ENCODE results near the gene ZMIZ1.
A peak's percentile ranks its signal among the peaks of the same experiment; 100 is the strongest.

Gene ZMIZ1

DNA sequence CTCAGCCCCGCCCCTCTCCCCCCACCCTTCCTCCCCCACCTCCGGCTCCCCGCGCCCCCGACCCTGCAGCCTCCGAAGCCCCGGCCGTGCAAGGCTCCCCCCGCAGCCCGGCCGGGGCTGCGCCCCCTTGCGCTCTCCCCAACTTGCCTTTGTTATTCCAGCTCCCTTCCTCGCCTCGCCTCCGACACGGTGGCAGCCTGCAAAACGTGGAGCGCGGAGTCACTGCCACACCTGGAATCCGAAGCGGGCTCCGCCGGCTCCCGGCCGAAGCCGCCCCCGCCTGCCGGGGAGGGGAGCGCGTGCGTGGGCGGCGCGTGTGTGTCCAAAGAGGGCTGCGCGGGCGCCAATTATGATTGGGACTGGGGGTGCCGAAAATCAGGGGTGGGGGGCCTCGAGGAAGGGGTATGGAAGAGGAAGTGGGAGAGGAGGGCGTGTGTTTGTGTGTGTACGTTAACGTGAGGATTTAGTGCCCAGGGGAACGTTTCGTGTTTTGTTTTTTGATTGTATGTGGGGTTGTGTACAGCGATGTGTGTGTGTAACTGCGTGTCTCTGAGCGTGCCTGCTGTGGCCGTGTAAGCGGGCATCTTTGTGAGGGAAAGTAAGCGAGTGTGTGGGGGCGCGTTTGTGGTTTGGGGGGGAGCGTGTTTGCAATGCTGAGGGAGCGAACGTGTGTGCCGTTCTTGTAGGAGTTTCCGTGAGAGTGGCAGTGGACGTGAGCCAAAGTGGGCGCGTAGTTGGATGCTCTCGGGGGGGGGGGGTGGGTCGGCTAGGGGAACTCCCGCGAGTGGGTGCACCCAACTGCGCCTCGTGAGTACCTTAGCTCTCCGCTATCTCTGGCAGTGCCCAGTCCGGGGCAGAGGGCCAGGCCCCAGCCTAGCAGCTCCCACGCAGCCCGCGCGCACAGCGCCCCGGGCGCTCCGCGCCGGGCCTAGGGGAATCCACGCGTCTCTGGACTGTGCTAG is 1.2 kb upstream of the ZMIZ1 start:
- peak; percentile 78 for DNase-seq

GRCh38 chr10:79068203-79068561 is 584 bp upstream of the ZMIZ1 start:
- no peak for DNase-seq

DNA sequence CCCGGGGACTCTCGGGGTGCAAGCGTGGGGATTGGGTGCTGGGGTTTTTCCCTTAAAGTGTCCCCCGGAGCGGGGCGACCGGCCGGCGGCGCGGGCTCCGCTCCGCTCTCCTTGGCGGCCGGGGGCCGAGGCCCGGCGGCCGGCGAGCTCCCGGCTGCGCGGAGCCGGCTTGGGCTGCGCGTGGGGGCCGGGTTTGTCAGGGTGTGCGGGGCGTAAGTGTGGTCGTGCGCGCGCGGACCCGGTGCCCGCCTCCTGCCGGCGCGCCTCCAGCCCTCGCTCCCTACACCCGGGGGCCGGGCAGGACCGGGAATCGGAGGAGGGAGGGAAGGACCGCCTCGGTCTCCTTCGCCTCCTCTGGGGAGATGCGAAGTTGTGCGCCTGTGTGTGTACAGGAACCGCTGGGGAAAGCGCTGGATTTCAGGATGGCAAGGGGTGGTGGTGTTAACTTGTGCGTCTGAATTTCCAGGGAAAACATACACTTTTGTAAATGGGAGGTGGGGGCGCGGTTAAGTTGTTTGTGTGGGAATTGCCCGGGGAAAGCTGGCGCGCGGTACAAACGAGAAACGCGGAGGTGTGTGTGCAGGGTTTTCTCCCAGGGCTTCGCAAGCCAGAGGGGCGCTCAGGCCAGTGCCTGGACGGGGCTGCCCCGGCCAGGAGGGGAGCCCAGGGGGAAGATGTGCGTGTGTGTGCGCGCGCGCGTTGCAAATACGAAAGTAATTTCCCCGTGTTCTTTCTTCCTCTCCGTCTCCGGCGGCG is 737 bp downstream of the ZMIZ1 start:
- DNase-seq = no peak

GRCh38 chr10:79070081-79070605 is 1.4 kb downstream of the ZMIZ1 start:
- DNase-seq = no peak

- no peak for DNase-seq
These were observed 2.0 kb downstream of the ZMIZ1 start for GRCh38 chr10:79070606-79071395.

DNA sequence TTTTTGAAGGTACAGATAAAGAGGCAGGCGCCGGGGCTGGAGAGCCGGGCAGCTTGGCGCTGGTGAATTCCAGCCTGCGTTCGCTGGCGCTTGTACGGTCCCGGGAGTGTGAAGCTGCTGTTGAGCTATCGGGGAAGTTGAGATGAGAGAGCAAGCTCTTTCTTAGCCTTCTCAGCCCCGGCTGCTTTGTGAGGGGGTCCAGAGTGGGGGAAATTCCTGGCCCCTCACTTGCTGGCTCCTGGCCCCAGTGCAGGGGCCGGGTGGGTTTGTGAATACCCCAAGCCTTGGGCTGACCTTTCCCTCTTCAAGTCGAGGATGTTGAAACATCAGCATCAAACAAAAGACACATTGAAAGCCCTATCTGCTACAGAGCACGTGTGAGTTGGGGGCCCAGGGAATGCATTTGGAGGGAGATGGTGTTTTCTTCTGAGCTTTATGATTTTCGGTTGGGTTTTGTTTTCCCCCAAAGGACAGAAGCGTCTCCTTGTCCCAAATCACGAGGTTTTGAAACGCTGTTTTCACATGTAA is 2.7 kb downstream of the ZMIZ1 start:
- DNase-seq = no peak

DNA sequence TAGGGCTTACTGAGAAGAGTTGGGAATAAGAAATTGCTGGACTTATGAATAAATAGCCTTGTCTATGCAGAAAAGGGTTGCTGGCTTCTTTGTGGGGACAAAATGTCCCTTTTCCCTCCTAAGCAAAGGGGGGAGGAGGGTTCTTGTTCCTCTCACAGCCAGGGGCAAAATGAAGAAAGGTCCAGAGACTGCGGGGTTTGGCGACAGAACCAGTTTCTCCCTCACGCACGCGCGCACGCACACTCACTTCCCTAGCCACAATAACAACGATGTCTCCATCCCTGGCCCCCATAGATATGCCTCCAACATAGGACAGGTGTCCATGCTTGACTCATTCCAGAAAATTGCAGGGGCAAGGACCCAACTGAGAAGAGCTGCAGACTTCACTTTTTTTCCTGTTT is 3.3 kb downstream of the ZMIZ1 start:
- no peak for DNase-seq

DNA sequence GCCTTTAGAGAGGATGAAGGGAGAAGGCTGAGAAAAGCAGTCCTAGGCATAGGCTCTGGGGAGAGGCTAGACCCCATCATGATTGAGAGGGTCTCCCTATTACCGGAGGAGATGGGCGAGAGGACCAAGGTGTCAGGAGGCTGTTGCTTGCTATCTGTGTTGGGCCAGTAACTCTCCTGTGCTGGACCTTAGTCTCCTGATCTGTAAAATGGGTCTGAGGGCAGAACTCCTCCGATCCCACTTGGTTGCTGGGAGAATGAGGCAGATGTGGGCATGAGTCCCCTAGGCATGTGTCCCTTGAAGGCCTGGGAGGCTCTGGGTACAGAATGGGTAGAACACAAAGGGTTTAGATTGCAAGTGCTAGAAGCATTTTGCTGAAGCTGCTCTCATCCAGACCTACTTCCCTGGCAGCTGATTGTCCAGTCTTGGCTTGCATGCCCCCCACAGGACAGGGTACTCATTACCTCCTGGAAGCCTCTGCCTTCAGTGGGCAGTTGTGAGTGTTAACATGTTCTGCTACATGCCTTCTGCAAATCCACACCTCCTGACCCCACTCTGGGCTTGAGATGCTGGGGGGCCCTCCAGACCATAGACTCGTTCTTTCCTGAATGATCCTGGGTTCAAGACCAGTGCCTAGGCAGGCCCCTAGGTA is 4.4 kb downstream of the ZMIZ1 start:
- no peak for DNase-seq

GRCh38 chr10:79073784-79074432 is 5.1 kb downstream of the ZMIZ1 start:
- no peak for DNase-seq

DNA sequence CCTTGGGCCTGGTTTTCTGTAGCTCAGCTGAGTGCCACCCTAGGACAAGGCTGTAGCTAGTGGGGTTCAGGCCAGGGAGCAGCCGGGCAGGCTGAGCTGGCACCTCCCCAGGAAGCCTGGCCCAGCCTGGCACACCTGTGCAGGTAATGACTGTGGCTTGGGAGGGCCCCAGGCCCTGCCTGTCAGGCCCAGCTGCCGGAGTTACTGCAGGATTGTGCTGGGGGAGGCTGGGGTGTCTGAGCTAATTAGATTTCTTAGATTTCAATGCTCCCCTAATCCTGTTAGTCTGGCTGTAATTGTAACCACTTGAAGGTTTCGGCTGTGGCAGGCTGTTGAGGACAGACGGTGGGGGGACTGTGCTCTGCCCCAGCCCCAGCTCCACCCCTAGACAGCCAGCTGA is 6.0 kb downstream of the ZMIZ1 start:
- DNase-seq = no peak

DNA sequence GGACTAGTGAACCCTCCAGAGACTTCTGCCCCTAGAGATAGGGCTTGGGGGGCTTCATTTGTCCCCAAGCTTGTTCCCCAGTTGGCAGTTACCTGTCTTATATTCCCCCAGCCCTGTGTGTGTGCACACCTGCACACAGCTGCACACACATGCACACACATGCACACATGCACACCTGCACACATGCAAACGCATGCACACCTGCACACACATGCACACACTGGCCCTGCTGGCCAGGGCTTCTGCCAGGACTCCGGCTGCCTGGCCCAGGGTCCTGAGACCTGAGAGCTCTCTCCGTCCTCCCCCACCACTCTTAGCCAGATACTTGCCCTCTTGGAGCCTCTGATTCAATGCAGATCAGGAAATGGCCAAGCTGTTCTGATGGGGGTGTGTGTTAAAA is 6.7 kb downstream of the ZMIZ1 start:
- no peak for DNase-seq

GRCh38 chr10:79077488-79078173 is 8.9 kb downstream of the ZMIZ1 start:
- no peak for DNase-seq

DNA sequence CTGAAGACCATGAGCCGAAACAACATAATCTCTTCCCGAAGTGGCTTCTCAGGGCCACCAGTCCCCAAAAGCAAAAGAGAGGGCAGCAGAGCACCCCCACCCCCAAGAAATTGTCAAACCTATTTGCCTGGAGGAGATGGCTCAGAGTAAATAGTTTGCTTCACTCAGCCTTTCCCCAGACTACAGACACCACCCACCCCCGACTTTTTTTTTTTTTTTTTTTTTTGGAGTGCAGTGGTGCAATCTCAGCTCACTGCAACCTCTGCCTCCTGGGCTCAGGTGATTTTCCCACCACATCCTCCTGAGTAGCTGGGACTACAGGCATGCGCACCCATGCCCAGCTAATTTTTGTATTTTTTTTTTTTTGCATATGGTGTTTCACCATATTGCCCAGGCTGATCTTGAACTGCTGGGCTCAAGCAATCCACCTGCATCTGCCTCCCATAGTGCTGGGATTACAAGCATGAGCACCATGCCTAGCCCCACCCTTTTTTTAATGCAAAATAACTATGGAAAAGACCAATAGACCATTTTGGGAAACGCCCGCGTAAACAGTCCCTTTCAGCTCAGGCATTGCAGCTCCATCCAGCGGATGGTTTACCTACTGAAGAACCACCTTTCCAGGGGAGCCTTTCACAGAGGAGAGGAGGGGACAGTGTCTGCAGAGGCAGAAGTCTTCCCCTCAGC is 9.7 kb downstream of the ZMIZ1 start:
- DNase-seq = no peak

DNA sequence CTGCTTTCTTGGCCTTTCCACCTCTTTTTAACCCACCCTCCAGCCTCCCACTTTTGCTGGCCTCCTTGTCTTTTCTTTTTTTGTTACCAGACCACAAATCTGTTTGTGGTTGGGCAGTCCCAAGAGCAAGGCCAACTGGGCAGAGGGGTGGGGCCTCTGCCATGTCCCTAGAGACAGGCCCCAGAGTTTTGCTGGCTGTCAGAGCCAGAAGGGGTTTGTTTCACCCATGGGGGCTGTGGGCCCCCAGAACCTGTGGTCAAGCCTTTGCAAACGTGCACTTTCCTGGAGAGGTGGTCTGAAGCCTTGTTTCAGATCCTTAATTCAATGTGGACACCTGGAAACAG is 10.3 kb downstream of the ZMIZ1 start:
- no peak for DNase-seq

DNA sequence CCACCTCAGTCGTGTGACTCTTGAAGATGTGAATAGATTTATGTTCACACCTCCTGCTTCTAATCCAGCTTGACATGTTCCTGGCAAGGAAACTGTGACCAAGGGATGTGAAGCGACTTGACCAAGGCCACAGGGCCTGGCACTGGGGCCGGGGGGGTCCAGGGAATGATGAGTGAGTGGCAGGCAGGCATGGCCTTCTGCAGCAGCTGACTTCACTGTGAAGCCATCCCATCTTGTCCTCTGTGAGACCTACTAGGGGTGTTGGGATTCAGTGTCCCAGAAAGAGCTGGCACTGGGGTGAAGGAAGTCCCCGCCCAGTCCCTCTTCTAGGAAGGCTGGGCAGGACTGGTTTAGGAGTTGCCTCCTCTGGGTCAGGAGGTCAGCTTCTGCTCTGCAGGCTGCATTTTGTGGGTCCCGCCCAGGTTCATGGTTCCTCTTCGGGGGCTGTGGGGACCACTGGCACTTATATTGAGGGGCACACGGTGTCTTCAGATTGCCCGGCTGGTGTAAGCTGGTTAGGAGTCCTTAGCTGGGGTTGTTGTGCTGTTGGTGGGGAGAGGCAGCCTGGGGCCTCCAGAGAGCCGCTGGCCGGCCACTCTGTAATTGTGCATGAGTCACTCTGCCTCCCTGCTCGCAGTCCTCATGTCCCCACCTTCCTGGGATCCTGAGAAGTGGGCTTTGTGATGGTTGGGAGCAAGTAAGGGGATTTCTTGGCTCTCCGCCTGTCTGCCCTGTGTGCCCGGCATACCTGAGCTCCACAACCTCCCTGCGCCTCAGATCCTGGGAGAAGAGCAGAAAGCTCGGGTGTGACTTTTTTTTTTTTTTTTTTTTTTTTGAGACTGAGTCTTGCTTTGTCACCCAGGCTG is 11.0 kb downstream of the ZMIZ1 start:
- DNase-seq = no peak

DNA sequence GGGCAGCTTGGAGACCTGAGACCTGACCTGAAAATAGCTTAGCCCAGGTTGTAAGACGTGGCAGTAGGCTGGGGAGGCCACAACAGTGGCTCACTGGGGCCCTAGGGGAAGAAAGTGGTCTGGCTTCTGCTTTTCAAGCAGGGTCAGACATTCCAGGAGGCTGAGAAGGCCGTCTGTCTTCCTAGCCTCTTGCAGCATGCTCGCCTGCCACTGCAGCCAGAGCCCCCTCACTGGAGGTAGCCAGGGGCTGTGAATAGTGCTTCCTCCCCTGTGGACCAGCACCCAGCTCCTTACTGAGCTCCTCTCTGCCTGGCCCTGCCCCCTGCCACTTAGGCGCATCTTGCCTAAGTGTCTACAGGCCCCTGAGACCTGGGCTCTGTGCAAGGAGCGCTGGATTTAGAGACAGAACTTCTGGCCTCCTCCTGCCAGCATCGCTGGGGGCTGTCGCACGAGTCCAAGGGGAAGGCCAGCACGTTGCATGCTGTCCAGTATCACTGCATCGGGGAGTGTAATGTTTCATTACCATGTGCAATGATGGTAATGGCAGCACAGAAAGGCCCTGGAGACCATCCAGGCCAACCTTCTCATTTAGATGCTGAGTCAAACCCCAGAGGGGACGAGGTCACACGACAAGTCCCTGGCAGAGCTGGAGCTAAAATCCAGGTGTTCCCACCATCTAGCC is 12.7 kb downstream of the ZMIZ1 start:
- DNase-seq = no peak

- DNase-seq = no peak
These were observed 13.2 kb downstream of the ZMIZ1 start for GRCh38 chr10:79082035-79082373.

DNA sequence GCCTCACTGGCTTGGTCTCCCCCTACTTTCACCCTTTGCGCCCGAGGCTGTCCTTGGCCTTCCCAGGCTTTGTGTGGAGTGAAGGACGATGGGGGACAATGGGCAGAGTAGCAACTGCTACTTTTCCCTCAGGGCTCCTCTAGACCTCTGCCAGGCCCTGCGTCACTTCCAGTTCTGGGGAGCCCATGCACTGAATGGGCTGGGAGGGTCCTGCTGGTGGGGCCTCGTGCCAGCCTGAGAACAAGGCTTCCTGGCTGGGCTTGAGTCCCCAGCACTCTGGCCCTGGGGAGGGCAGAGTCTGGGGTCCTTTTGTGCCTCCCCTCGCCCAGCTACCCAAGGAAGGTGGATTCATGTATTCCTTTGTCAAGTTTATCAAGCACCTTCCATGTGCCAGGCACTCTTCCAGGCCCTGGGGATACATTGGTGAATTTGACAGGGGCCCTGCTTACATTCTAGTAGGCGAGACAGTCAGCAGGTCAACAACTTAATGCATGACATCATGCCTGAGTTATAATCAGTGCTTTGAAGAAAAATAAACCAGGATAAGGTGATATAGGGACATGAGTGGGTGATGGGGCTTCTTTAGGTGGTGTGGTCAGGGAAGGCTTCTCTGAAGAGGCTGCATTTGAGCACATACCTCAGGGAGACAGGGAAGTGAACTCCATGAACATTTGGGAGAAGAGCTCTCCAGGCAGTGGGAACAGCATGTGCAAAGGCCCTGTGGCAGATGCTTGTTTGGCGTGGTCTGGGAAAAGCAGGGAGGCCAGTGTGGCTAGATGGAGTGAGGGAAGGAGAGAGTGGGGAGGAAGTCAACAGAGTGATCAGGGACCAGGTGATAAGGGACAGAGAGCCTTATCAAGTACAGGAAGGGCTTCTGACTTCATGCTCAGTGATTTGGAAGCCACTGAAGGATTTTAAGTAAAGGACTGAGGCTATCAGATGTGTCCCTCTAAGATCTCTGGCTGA is 14.1 kb downstream of the ZMIZ1 start:
- DNase-seq = no peak

Measured in activated CD4-positive, alpha-beta T cell treated with anti-CD3 and anti-CD28 coated beads, Interleukin-2, amount 50 U/mL, for 16 hours (primary cell).